HepG2 (cell line): ENCODE results near the gene ASCC2. TPM values are rescaled to one million over a fixed set of nuclear protein-coding genes. Genes with fewer than 3 reads are reported as not detected.
A peak's percentile ranks its signal among the peaks of the same experiment; 100 is the strongest.

ENCODE experiments used
- CAMTA2 ChIP-seq: sonication (generic); formaldehyde crosslinking; IDR thresholded peaks from 2 replicates; pipeline ENCODE4 v1.4.0; 2020; ENCODE audit warnings: mild to moderate bottlenecking, missing genetic modification reagents, borderline replicate concordance
- GATAD2A ChIP-seq: IDR thresholded peaks from 2 replicates; pipeline ENCODE4 v1.6.1; 2016
- HCFC1 ChIP-seq: fragments of 150-350 bp; IDR thresholded peaks from 2 replicates; pipeline ENCODE4 v1.6.1; 2014; ENCODE audit warnings: low read depth, low read length
- JUNB ChIP-seq: sonication (generic); formaldehyde crosslinking; IDR thresholded peaks from 2 replicates; pipeline ENCODE4 v1.8.0; 2022; ENCODE audit warnings: missing genetic modification reagents, mild to moderate bottlenecking, borderline replicate concordance
- KMT2B ChIP-seq: IDR thresholded peaks from 2 replicates; pipeline ENCODE4 v1.6.1; 2016; ENCODE audit warnings: missing genetic modification reagents, missing compliant biosample characterization
- MYC ChIP-seq: sonication (generic); formaldehyde crosslinking; IDR thresholded peaks from 2 replicates; pipeline ENCODE4 v1.9.0; 2021; ENCODE audit warnings: missing genetic modification reagents, borderline replicate concordance
- NFE2L2 ChIP-seq: fragments of 150-350 bp; IDR thresholded peaks from 2 replicates; pipeline ENCODE4 v1.6.1; 2014; ENCODE audit warnings: low read length
- NFYC ChIP-seq: IDR thresholded peaks from 2 replicates; pipeline ENCODE4 v1.6.1; 2016; ENCODE audit warnings: missing genetic modification reagents, missing compliant biosample characterization
- SMARCC2 ChIP-seq: fragments of 450-650 bp; IDR thresholded peaks from 2 replicates; pipeline ENCODE4 v1.6.1; 2017; ENCODE audit warnings: antibody characterized with exemption, mild to moderate bottlenecking
- SPEN ChIP-seq: sonication (generic); formaldehyde crosslinking; IDR thresholded peaks from 2 replicates; pipeline ENCODE4 v1.5.1; 2020; ENCODE audit warnings: low read depth, mild to moderate bottlenecking, missing genetic modification reagents
- XRCC5 ChIP-seq: fragments of 200-400 bp; formaldehyde crosslinking; optimal IDR thresholded peaks from 2 replicates; pipeline ENCODE3; 2017; ENCODE audit warnings: mild to moderate bottlenecking, low read length
- ZFP1 ChIP-seq: IDR thresholded peaks from 2 replicates; pipeline ENCODE4 v1.6.1; 2016
- ZNF772 ChIP-seq: sonication (generic); formaldehyde crosslinking; IDR thresholded peaks from 2 replicates; pipeline ENCODE4 v1.5.0; 2020; ENCODE audit warnings: mild to moderate bottlenecking, missing genetic modification reagents
- polyA plus RNA-seq, 8 experiments: library from polyadenylated mRNA; depleted of rRNA in 3 of 8; stranded (reverse) in 7 of 8; unstranded in 1 of 8; fragments of >200 nt; fragmentation: Illumina TruSeq in 4 of 8; extraction: Trizol in 4 of 8; gene quantifications; 2 replicates each; pipeline versions ENCODE4 v1.2.1 to v1.2.3, GENCODE V29; 2011 to 2016; ENCODE audit warnings: low read depth in 4 of 8, missing spikeins in 1 of 8, mixed read lengths in 1 of 8; ENCODE audit not compliant: insufficient read depth in 1 of 8
- total RNA-seq, 5 experiments: library from RNA; depleted of rRNA; stranded (reverse); fragments of >200 nt; fragmentation: Illumina TruSeq; extraction: Trizol; gene quantifications; 2 replicates each; pipeline ENCODE4 v1.2.3, GENCODE V29; 2016; ENCODE audit warnings: low read depth in 1 of 5
- TF ChIP-seq, protein P1 (sequence below): sonication (generic); formaldehyde crosslinking; conservative IDR thresholded peaks from 2 replicates; pipeline ENCODE4 v1.4.0; 2020; ENCODE audit warnings: missing genetic modification reagents
- TF ChIP-seq, protein P2 (sequence below): sonication (generic); formaldehyde crosslinking; IDR thresholded peaks from 2 replicates; pipeline ENCODE4 v1.5.0; 2020; ENCODE audit warnings: mild to moderate bottlenecking, missing genetic modification reagents, borderline replicate concordance

The ASCC2 gene
- total and polyA plus RNA-seq, 2 of the 13 experiments (the other 11 are each of a cell fraction or from before 2014, with no cell fraction given): 26.2 to 26.3 TPM

DNA sequence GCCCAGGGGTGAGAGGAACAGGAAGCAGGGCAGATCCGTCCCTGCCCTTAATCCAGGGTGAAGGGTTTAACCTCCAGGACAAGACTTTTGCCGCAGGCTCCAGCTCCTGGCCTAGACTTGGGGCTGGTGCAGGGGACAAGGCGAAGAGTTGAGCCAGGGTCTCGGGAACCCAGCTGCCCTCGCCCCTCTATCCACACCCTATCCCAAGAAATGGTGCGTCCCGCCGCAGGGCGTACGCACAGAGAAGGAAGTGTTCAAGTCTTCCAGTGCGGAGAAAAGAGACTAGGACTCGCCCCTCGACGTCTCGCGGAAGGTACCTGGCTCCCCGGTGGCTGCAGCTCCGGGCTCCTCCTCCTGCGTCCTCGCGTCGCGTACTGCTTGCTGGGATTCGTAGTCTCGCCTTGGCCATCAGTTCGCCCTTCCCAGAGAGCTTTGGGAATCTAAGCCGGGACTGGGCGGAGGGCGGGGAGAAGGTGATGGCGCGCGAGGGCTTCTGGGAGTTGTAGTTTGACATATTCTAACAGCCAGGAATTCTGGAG is 71.4 kb downstream of the ASCC2 start, which contains the start of gene ZMAT5 (continued):
- peak; percentile 42 for TF ChIP-seq NFYC (CRISPR knock-in tag)
- peak; percentile 48; the same call in 1 of the 2 replicates for TF ChIP-seq KMT2B (CRISPR knock-in tag)
- peak; percentile 16; the same call in 1 of the 2 replicates for TF ChIP-seq MYC
- TF ChIP-seq, protein P1, sequence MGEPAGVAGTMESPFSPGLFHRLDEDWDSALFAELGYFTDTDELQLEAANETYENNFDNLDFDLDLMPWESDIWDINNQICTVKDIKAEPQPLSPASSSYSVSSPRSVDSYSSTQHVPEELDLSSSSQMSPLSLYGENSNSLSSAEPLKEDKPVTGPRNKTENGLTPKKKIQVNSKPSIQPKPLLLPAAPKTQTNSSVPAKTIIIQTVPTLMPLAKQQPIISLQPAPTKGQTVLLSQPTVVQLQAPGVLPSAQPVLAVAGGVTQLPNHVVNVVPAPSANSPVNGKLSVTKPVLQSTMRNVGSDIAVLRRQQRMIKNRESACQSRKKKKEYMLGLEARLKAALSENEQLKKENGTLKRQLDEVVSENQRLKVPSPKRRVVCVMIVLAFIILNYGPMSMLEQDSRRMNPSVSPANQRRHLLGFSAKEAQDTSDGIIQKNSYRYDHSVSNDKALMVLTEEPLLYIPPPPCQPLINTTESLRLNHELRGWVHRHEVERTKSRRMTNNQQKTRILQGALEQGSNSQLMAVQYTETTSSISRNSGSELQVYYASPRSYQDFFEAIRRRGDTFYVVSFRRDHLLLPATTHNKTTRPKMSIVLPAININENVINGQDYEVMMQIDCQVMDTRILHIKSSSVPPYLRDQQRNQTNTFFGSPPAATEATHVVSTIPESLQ: 0 out of 2 replicates have a peak, but pooled peaks have one; percentile 70
- TF ChIP-seq HCFC1: peak; percentile 84
- no peak for TF ChIP-seq ZFP1 (CRISPR knock-in tag)
- peak; percentile 54; the same call in 1 of the 2 replicates for TF ChIP-seq SPEN (CRISPR knock-in tag)
- TF ChIP-seq CAMTA2 (CRISPR knock-in tag): peak; percentile 93
- no peak for TF ChIP-seq NFE2L2
- no peak for TF ChIP-seq JUNB
- no peak for TF ChIP-seq XRCC5
- no peak for TF ChIP-seq SMARCC2
- peak; percentile 28; the same call in 1 of the 2 replicates for TF ChIP-seq GATAD2A (CRISPR knock-in tag)
- TF ChIP-seq, protein P2, sequence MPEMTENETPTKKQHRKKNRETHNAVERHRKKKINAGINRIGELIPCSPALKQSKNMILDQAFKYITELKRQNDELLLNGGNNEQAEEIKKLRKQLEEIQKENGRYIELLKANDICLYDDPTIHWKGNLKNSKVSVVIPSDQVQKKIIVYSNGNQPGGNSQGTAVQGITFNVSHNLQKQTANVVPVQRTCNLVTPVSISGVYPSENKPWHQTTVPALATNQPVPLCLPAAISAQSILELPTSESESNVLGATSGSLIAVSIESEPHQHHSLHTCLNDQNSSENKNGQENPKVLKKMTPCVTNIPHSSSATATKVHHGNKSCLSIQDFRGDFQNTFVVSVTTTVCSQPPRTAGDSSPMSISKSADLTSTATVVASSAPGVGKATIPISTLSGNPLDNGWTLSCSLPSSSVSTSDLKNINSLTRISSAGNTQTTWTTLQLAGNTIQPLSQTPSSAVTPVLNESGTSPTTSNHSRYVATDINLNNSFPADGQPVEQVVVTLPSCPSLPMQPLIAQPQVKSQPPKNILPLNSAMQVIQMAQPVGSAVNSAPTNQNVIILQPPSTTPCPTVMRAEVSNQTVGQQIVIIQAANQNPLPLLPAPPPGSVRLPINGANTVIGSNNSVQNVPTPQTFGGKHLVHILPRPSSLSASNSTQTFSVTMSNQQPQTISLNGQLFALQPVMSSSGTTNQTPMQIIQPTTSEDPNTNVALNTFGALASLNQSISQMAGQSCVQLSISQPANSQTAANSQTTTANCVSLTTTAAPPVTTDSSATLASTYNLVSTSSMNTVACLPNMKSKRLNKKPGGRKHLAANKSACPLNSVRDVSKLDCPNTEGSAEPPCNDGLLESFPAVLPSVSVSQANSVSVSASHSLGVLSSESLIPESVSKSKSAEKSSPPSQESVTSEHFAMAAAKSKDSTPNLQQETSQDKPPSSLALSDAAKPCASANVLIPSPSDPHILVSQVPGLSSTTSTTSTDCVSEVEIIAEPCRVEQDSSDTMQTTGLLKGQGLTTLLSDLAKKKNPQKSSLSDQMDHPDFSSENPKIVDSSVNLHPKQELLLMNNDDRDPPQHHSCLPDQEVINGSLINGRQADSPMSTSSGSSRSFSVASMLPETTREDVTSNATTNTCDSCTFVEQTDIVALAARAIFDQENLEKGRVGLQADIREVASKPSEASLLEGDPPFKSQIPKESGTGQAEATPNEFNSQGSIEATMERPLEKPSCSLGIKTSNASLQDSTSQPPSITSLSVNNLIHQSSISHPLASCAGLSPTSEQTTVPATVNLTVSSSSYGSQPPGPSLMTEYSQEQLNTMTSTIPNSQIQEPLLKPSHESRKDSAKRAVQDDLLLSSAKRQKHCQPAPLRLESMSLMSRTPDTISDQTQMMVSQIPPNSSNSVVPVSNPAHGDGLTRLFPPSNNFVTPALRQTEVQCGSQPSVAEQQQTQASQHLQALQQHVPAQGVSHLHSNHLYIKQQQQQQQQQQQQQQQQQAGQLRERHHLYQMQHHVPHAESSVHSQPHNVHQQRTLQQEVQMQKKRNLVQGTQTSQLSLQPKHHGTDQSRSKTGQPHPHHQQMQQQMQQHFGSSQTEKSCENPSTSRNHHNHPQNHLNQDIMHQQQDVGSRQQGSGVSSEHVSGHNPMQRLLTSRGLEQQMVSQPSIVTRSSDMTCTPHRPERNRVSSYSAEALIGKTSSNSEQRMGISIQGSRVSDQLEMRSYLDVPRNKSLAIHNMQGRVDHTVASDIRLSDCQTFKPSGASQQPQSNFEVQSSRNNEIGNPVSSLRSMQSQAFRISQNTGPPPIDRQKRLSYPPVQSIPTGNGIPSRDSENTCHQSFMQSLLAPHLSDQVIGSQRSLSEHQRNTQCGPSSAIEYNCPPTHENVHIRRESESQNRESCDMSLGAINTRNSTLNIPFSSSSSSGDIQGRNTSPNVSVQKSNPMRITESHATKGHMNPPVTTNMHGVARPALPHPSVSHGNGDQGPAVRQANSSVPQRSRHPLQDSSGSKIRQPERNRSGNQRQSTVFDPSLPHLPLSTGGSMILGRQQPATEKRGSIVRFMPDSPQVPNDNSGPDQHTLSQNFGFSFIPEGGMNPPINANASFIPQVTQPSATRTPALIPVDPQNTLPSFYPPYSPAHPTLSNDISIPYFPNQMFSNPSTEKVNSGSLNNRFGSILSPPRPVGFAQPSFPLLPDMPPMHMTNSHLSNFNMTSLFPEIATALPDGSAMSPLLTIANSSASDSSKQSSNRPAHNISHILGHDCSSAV: no peak
- peak; percentile 25; the same call in 1 of the 2 replicates for TF ChIP-seq ZNF772 (CRISPR knock-in tag)
